GM19238 (cell line): ENCODE data around the gene BDNF.
"Not testable (repeated sequence)": the region's sequence is repeated elsewhere in the genome, so short reads cannot be mapped to it uniquely, and the experiment has no call there.

Experiments
- DNase-seq: peaks from one replicate; pipeline ENCODE4 v3.0.0; 2011; ENCODE audit warnings: low spot score; ENCODE audit not compliant: insufficient read length

The BDNF gene

GRCh38 chr11:27665508-27666101, 34.6 kb downstream of the BDNF start:
- DNase-seq = not testable (repeated sequence)

GRCh38 chr11:27663326-27663725, 36.9 kb downstream of the BDNF start:
- no peak for DNase-seq

- no peak for DNase-seq
Measured at GRCh38 chr11:27660171-27660570, 40.1 kb downstream of the BDNF start.

GRCh38 chr11:27658535-27659236, 41.6 kb downstream of the BDNF start:
- DNase-seq = no peak

GRCh38 chr11:27656806-27657483, 43.3 kb downstream of the BDNF start:
- no peak for DNase-seq

- no peak for DNase-seq
Measured at GRCh38 chr11:27656320-27656719, 43.9 kb downstream of the BDNF start.

- no peak for DNase-seq
Measured at GRCh38 chr11:27653990-27654758, 46.1 kb downstream of the BDNF start.

GRCh38 chr11:27651711-27652110, 48.5 kb downstream of the BDNF start:
- DNase-seq = no peak

- DNase-seq = no peak
Measured at GRCh38 chr11:27650988-27651387, 49.3 kb downstream of the BDNF start.

GRCh38 chr11:27649800-27650199, 50.5 kb downstream of the BDNF start:
- no peak for DNase-seq

- no peak for DNase-seq
Measured at GRCh38 chr11:27648840-27649239, 51.4 kb downstream of the BDNF start.

- DNase-seq = no peak
Measured at GRCh38 chr11:27646051-27646818, 54.0 kb downstream of the BDNF start.

- DNase-seq = no peak
Measured at GRCh38 chr11:27642954-27643353, 57.3 kb downstream of the BDNF start.

GRCh38 chr11:27640954-27641353, 59.3 kb downstream of the BDNF start:
- no peak for DNase-seq

GRCh38 chr11:27635567-27636037, 64.7 kb downstream of the BDNF start:
- DNase-seq = no peak

- not testable (repeated sequence) for DNase-seq
Measured at GRCh38 chr11:27634776-27635175, 65.5 kb downstream of the BDNF start.

- DNase-seq = not testable (repeated sequence)
Measured at GRCh38 chr11:27634282-27634681, 66.0 kb downstream of the BDNF start.

- DNase-seq = not testable (repeated sequence)
Measured at GRCh38 chr11:27629023-27629422, 71.2 kb downstream of the BDNF start.

- no peak for DNase-seq
Measured at GRCh38 chr11:27627979-27628378, 72.3 kb downstream of the BDNF start.

- DNase-seq = no peak
Measured at GRCh38 chr11:27626938-27627586, 73.2 kb downstream of the BDNF start.
